Measurements from ENCODE around the gene ABCF1. TPM values are rescaled to one million over a fixed set of nuclear protein-coding genes. Genes with fewer than 3 reads are reported as not detected.

Gene ABCF1
- total RNA-seq, 2 experiments from 2014 or later, result 86.9 to 88.0 TPM

DNA sequence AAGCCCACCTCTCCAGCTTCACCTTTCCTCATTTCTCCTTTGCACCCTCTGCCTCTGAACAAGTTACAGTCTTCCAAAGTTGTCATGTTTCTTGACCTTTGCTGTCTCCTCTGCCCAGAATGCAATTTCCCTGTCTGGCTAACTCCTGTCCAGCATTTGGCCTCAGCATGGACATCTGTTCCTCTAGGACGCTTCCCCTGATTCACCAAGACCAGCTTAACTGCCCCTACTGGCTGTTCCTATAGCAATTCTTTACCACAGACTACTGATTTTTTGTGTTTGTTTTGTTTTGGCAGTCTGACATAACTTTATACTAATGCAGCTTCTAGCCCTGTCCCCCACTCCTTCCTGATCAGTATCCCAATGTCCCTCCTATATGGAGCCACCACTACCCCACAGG lies 28.3 kb upstream of the ABCF1 start:
- Mint-ChIP-seq H3K4me1 (ENCODE audit: low read depth) (peaks cover 33% of the 10 kb centered on the region), H3K36me3 (ENCODE audit: low read depth) (peaks cover 7% of the 10 kb centered on the region), H3K27ac (peak overlapping the region; percentile 77), H3K4me3 (peak overlapping the region; percentile 71), H3K27me3 (no peaks in the 10 kb centered on the region), H3K9me3 (no peaks in the 10 kb centered on the region)
- DNase-seq (no peak), ATAC-seq (no peak)
- TF ChIP-seq, protein P1, sequence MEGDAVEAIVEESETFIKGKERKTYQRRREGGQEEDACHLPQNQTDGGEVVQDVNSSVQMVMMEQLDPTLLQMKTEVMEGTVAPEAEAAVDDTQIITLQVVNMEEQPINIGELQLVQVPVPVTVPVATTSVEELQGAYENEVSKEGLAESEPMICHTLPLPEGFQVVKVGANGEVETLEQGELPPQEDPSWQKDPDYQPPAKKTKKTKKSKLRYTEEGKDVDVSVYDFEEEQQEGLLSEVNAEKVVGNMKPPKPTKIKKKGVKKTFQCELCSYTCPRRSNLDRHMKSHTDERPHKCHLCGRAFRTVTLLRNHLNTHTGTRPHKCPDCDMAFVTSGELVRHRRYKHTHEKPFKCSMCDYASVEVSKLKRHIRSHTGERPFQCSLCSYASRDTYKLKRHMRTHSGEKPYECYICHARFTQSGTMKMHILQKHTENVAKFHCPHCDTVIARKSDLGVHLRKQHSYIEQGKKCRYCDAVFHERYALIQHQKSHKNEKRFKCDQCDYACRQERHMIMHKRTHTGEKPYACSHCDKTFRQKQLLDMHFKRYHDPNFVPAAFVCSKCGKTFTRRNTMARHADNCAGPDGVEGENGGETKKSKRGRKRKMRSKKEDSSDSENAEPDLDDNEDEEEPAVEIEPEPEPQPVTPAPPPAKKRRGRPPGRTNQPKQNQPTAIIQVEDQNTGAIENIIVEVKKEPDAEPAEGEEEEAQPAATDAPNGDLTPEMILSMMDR (IDR thresholded peaks at IDR 0.05), result peak; percentile 27
- ChIA-PET POLR2A (interaction anchor here (0.9 to 7.8 kb wide), 11 partner anchors 12 to 58 kb away, joined by 3 to 99 read pairs (median 11); partner anchors contain the start of genes GNL1 and PRR3), CTCF (interaction anchor here (1.0 to 21.7 kb wide), 23 partner anchors 10 to 551 kb away, joined by 3 to 515 read pairs (median 17); partner anchors contain the start of genes ABCF1, GNL1 and PRR3)
- intact Hi-C loops (cut with micrococcal nuclease), result no loop called here

DNA sequence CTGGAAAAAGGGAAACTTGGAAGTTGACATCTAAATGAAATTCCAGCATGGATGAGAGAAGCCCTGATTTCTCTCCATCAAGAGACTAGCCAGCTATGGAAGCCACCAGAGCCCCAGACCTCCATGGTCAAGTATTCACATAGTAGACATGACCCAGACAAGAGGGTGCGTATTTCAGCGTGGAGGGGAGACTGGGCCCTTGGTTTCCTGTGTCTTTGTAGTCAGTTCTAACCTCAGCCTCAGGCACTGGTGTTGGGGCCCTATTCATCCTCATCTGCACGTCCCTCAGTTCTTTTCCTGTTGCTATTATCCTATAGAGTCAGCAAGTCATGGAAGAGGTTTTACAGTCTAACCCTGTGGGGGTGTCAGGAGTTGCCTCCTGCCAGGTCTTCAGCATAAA lies 27.4 kb upstream of the ABCF1 start:
- Mint-ChIP-seq H3K4me1 (ENCODE audit: low read depth) (peaks cover 30% of the 10 kb centered on the region), H3K9me3 (no peaks in the 10 kb centered on the region), H3K27ac (peak overlapping the region; percentile 71), H3K4me3 (no peak overlapping the region), H3K36me3 (ENCODE audit: low read depth) (peaks cover 14% of the 10 kb centered on the region), H3K27me3 (no peaks in the 10 kb centered on the region)
- intact Hi-C loops (cut with micrococcal nuclease), result no loop called here
- TF ChIP-seq, protein P1 (IDR thresholded peaks at IDR 0.05), result no peak
- peak; percentile 53 for DNase-seq
- POLR2A ChIA-PET, result interaction anchor here (0.7 to 7.8 kb wide), 8 partner anchors 12 to 555 kb away, joined by 3 to 99 read pairs (median 4); partner anchors contain the start of genes GNL1 and PRR3
- ATAC-seq, result peak; percentile 40
- CTCF ChIA-PET, result interaction anchor here (0.6 to 21.7 kb wide), 21 partner anchors 8 to 582 kb away, joined by 3 to 515 read pairs (median 20); partner anchors contain the start of genes MRPS18B, PPP1R10 and PRR3

DNA sequence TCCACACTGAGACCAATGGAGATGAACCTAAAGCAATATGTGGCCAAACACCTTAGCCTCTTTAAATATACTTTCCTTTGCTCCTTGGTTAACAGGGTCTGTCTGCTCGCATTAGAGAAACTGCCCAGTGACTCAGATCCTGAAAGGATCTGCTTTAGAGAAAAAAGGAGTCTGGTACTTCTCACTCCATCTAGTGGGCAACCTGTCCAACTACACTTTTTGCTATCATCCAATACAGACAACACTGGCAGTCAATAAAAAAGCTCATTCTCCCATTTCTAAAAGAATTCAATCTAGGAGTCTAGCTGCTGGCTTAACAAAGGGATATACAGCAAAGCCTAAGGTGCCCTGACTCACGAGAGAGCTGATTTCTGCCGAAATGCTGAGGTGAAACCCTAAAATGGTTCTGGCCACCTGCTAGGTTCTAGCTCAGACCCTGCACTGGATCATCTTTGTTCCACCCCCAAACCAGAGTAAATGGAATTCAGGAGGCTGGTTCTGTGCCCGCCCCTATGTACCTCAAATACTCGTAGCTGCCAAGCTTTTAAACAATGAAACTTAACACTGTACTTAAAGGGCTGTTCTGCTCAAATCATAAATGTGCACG lies 26.5 kb upstream of the ABCF1 start:
- Mint-ChIP-seq H3K27me3 (no peaks in the 10 kb centered on the region), H3K4me1 (ENCODE audit: low read depth) (peaks cover 30% of the 10 kb centered on the region), H3K27ac (peak overlapping the region; percentile 71), H3K36me3 (ENCODE audit: low read depth) (peaks cover 21% of the 10 kb centered on the region), H3K4me3 (no peak overlapping the region), H3K9me3 (no peaks in the 10 kb centered on the region)
- DNase-seq (peak; percentile 25), ATAC-seq (peak; percentile 77)
- POLR2A ChIA-PET, result interaction anchor here (0.7 to 7.8 kb wide), 9 partner anchors 11 to 106 kb away, joined by 3 to 99 read pairs (median 3); partner anchors contain the start of genes GNL1 and PRR3
- TF ChIP-seq, protein P1 (IDR thresholded peaks at IDR 0.05), result peak; percentile 80
- CTCF ChIA-PET, result interaction anchor here (0.7 to 21.7 kb wide), 46 partner anchors 9 to 549 kb away, joined by 3 to 515 read pairs (median 5); partner anchors contain the start of genes ABCF1, MRPS18B, PPP1R10 and PRR3
- intact Hi-C loops (cut with micrococcal nuclease), result no loop called here

DNA sequence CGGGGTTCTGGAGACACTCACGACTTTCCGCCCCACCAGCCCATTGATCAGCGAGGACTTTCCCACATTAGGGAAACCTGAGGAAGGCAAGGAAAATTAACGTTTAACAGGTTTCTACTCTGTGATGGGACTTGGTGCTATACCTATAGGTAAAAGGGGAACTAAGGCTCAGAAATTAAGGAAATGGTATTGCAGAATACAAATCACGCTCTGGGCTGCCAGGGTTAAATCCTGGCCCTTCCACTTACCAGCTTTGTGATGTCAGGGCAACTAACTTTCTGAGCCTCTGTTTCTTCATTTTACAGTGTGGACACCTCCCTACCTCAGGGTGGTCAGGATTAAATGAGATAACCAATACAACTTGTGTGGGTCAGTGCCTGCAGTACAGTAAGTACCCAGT lies 23.8 kb upstream of the ABCF1 start:
- H3K27me3 Mint-ChIP-seq, result no peaks in the 10 kb centered on the region
- peaks cover 38% of the 10 kb centered on the region for H3K36me3 Mint-ChIP-seq (ENCODE audit: low read depth)
- TF ChIP-seq, protein P1 (IDR thresholded peaks at IDR 0.05), result no peak
- H3K9me3 Mint-ChIP-seq, result no peaks in the 10 kb centered on the region
- ATAC-seq (no peak), DNase-seq (no peak)
- H3K4me3 Mint-ChIP-seq, result no peak overlapping the region
- CTCF ChIA-PET, result interaction anchor here (0.8 to 21.7 kb wide), 5 partner anchors 15 to 94 kb away, joined by 3 to 515 read pairs (median 7); no protein-coding TSS in a partner anchor
- H3K27ac Mint-ChIP-seq, result no peak overlapping the region
- H3K4me1 Mint-ChIP-seq (ENCODE audit: low read depth), result peaks cover 22% of the 10 kb centered on the region
- POLR2A ChIA-PET, result interaction anchor here (0.6 to 6.6 kb wide), 6 partner anchors 8 to 332 kb away, joined by 3 to 55 read pairs (median 4); partner anchors contain the start of genes GNL1 and PRR3
- intact Hi-C loops (cut with micrococcal nuclease), result no loop called here

DNA sequence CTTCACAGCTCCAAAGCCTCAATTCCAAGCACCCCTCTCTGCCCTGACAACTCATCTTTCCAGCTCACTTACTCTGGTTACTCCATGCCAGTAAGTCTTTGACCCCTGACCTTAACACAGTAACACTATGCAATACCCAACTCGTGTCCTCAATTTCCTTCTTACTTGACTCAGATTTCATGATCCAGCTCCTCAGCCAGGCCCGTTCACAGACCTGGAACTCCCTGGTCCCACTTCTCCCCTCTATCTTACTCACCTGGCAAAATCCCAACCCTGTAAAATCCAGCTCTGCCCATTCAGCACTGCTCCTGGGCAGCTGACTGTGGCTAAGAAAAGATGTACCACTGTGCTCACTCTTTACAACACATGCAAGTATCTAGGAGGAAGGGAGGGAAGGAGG lies 22.9 kb upstream of the ABCF1 start:
- no peaks in the 10 kb centered on the region for H3K9me3 Mint-ChIP-seq
- DNase-seq (no peak), ATAC-seq (no peak)
- H3K4me1 Mint-ChIP-seq (ENCODE audit: low read depth), result peaks cover 18% of the 10 kb centered on the region
- peaks cover 47% of the 10 kb centered on the region for H3K36me3 Mint-ChIP-seq (ENCODE audit: low read depth)
- no peaks in the 10 kb centered on the region for H3K27me3 Mint-ChIP-seq
- intact Hi-C loops (cut with micrococcal nuclease), result no loop called here
- ChIA-PET POLR2A (interaction anchor here (0.7 to 2.1 kb wide), 6 partner anchors 9 to 57 kb away, joined by 3 to 8 read pairs (median 4); partner anchors contain the start of gene PRR3), CTCF (interaction anchor here (0.8 to 21.7 kb wide), 6 partner anchors 8 to 65 kb away, joined by 3 to 515 read pairs (median 12); no protein-coding TSS in a partner anchor)
- TF ChIP-seq, protein P1 (IDR thresholded peaks at IDR 0.05), result no peak
- peak overlapping the region; percentile 12 for H3K27ac Mint-ChIP-seq
- H3K4me3 Mint-ChIP-seq, result no peak overlapping the region

Measured in activated CD8-positive, alpha-beta T cell treated with anti-CD3 and anti-CD28 coated beads for 36 hours (primary cell).